NCI-H1417 treated with DMSO at 0.1 percent for 48 hours (cell line): ENCODE measurements around the gene C1orf53.
A peak's percentile ranks its signal among the peaks of the same experiment; 100 is the strongest.

Source experiments
- DNase-seq: peaks from one replicate; lab custom pipeline; 2025; lab: John Stamatoyannopoulos, UW

C1orf53 gene

DNA sequence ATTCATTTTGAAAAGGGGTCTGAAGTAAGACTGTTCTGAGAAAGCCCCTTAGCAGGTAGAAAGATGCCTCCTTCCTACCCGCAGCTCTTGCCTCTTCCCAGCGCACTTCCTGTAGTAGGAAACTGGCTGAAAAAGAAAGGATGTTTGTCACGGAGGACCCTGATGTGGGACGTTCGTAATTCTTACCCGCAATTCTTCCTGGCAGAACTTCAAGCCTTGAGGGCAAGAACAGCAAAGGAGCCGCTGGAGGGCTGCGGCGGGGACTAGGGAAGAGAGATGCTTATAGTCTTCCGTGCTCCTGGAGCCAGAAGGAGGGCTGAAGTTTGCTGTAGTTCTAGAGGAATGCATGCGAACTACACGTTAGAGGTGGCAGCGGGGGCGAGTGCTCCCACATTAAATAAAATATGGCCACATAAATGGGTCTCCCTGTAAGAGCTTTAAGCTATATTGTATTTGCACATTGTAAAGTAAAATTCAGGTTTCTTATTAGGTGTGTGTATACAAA lies 6.3 kb downstream of the C1orf53 start:
- no peak for DNase-seq

DNA sequence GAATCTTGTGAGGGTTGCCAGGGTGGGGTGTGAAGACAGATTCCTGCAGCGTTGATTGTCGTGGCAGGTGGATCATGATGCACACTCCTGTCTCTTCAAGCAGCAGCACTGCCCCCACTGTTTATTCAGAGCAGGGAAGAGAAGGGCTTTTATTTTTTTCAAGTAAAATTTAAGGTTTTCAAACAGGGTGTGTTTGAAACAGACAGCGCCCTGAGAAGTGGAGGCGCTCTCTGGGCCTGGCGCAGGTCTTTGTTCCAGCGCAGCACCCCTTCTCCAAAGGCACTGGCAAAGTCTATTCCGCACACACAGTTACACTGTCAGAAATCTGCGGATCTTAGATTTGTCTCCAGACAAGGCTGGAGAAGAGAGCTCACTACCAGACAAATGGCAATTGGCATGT lies 7.0 kb downstream of the C1orf53 start:
- no peak for DNase-seq

DNA sequence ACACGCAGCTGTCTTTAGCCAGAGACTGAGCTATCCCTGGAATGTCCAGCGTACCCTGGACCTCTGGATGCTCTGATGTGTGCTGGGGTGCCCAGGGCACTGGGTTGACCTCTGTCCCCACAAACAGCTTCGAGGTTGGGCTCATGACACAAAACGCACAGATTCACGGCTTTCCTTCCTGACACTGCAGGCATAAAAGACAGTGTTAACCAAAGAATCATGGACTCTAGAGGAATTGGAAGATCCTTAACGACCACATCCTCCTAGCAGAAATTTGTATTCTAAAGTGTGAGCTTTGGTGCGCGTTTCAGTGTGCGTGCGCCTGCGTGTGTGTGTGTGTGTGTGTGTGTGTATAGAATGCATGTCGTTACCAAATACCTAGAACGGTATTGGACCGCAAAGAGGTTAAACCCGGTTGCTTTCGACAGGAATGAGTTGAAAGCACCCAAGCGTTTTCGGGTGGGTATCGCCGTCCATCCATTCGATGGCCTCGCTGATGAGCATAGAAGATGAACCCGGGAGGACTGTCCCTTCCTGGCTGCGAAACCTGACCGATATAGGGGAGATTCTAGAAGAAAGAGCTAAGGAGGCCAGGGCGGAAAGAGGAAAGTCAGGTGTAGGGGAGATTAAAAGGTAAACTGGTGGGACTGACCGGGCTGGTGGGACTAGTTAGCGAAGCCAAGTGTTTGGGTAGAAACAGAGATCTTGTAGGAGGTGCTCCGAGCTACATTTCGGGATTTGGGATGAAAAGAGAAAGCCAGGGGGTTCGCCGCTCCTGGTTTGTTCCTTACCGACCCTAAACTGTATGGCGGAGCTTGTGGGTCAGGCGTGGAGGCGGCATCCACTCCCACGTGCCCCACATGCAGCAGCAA lies 7.9 kb downstream of the C1orf53 start:
- no peak for DNase-seq

DNA sequence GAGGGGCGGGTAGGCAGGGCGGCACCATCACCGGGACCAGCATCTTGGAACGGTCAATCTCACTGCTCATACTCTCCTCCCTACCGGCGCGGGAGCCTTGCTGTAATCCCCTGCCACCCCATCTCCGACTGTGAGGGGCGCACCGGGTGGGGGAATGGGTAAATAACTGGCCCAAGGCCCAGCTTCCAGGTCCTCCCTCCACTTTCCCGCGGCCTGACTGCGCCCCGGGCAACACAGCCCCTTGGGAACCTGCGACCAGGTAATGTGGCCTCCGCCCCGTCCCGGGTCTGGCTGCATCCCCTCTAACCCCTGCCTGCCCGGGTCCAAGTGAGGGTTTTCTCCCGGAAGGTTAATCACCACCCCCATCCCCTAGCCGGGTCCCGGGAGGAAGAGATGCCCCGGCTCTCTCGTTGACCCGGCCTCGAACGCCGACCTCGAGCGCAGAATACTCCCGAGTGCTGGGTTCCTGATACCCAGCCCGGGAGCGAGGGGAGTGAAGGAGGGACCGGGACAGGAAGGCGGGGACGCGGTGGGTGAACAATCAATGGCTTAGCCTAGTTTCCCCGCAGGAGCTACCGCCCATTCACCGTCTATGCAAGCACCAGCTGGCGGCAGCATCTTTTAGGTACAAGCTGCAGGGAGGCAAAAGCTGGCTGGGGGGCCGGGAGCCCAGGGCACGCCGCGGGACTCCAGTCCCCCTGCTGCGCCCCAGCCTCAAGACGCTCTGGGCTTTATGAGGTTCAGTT lies 8.9 kb downstream of the C1orf53 start:
- no peak for DNase-seq

DNA sequence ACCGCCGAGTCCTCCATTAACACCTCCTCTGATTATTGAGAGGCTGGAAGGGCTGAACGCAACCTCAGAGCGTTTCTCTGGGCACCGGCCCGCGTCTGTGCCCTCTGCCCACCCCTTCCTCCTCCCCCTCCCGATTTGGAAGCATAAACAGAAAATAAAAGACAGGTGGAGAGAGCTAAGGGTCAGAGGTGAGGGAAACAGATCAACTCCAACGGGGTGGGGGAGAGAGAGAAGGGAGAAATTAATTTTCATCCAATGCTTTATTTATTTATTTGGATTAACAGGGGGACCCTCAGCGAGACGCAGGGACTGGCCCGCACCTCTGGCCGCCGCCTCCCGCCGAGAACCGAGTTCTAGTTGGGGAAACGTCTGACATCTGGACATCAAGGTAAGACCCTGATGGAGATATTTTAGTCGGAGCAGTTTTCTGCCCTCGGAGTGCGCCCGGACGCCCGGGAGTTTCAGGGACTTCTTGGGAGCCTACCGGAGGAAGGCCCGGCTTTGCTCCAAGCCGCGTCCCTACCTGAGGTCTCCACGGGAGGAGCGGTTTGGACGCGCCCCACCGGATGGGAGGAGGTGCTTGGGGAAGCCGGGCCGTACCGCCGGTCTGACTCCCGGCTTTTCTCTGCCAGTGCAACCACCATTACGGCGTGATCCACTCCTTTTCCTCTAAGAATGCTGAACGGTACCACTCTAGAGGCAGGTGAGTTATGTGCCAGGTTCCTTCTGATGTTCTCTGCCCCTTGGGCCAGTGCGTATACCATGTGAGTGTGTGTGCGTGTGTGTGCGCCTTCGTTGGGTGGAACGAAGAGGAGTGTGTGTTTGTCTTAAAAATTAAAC lies 9.6 kb downstream of the C1orf53 start:
- no peak for DNase-seq

DNA sequence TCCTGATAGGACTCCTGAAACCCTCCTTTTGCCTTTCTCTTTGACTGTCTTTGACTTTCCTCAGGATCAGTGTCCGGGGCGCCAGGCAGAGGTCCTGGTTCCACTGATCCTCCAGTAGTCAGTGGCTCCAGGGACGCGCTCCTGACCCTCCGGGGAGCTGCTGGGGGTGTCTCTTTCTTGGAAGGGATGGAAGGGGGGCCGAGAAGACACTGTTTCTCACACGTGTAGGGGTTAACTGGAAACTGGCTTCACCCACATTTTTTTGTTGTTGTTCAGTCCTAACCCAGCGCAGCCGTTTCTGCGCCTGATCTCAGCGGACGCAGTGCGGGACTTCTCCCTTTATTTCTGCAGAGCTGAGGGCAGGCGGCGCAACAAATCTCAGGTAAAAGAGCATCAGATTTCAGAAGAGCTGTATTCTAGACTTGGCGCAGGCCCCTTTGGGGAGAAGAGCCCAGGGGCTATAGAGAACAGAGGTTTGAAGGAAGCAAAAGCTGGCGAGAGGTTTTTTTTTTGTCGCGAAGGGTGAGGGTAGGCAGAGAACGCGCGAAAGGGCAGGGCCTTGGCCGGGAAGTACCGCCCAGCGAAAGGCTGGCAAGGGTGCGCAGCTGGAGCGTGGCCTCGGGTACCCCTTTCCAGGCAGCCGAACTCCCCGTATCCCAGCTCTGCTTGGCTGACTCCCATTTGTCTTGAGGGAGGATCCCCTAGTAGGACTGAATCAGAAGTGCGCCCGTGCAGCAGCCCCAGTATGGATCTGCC lies 10.5 kb downstream of the C1orf53 start:
- no peak for DNase-seq

GRCh38 chr1:197913495-197914276 lies 11.3 kb downstream of the C1orf53 start:
- no peak for DNase-seq

GRCh38 chr1:197914510-197914909 lies 12.1 kb downstream of the C1orf53 start:
- DNase-seq = no peak

DNA sequence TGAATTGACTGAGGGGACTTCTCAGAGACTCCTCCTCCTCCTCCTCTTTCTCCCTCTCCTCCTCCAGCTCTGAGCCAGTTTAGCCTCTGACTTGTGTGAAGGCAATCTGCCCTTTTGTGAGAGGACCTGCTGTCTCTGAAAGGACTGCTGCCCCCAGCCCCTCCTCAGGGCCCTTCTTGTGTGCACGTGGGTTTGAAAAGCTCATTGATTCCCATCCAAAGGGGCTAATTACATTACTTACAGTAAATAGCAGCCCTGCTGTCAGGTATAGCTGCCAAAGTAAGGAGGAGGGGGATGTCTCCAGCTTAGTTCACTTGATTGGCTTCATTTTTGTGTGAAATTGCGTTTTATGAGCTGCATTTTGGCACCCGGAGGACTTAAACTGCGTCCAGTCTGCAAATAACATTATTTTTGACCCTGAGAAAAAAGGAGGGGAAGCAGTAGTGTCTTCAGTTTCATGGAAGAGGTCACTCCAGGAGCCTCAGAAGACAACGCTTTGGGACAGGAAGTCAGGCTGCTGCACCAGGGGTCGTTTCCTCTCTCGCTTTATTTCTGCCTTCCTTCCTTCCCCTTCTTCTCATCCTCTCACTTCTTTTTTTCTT lies 12.9 kb downstream of the C1orf53 start:
- DNase-seq = peak; percentile 23

DNA sequence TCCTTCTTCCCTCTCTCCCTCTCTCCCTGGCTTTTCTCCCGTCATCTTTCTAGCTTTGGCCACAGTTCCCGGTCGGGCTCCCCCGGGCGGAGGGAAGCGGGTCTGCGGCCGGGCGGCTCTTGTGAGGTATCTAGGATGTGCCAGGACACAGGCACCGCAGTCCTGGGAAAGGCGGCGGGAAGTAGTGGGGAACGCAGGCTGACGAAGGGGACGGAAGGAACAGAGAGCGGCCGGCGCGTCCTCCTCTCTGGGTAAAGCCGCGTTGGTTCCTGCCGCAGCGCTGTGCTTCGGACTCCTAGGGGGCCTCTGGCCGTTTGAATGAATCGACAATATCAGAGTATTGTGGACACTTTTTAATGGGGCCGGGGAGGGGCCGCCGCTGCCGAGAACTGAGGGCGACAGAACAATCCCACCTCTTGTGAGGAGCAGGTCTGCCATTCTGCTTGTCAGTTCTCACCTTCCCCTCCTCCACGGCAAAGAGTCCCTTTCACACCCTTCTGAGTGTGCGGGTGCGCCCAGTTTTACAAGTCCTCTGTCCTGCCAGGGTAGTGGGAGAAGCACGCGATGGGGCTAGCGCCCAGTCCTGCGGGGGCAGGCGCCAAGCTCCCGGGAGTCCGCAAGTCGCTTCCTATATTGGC lies 13.6 kb downstream of the C1orf53 start:
- DNase-seq = peak; percentile 42

DNA sequence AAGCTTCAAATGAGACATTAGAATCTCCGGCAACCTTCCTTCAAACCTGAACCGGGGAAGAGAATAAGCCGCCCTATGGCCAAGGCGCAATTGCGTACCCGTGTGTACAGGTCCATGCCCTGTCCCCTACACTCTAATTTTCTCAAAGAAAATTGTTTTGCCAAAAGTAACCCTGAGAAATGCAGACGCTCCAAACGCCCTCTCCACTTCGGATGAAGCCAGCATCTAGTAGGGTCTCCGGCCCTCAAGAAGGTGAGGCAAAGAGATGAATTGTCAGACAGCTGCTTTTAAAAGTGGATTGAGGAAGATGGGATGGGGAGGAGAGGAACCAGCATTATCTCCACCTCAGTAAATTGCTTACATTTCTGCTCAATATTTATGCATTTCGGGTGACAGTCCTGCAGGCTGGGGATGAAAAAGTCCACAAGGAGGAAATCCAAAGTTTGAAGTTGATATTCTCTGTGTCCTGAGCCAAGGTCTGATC lies 14.1 kb downstream of the C1orf53 start:
- DNase-seq = no peak

DNA sequence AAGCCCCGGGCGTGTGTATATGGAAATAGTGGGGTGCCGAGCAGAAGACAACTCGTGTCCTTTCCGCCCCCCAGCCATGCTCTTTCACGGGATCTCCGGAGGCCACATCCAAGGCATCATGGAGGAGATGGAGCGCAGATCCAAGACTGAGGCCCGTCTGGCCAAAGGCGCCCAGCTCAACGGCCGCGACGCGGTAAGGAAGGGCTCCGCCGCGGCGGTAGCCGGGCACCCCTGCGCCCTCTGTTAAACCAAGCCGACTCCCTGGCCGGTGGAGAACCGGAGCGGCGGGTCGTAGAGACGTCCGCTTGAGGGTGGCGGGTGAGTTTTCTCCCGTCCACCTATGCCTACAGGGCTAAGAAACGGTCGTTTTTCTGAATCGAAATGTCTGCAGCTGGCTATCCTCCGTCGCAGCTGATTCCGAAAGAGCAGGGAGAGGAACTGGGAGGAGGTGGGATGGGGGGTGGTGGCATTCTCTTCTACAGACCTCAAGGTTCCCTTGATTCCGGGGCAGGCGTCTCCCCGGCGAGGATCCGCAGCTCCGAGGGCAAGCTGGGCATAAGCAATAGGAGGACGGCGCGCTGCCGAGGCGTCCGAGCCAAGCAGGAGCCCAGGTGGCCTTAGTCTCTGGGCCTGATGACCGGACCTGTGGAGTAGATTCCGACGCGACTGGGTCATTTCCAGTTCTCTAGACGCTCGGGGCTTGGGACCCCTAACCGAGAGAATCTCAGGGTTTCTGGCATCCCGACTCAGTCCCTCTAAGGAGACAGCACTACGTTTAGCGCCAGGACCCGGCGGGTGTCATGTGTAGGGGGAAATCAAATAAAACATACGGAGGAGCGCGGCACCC lies 15.6 kb downstream of the C1orf53 start:
- no peak for DNase-seq

DNA sequence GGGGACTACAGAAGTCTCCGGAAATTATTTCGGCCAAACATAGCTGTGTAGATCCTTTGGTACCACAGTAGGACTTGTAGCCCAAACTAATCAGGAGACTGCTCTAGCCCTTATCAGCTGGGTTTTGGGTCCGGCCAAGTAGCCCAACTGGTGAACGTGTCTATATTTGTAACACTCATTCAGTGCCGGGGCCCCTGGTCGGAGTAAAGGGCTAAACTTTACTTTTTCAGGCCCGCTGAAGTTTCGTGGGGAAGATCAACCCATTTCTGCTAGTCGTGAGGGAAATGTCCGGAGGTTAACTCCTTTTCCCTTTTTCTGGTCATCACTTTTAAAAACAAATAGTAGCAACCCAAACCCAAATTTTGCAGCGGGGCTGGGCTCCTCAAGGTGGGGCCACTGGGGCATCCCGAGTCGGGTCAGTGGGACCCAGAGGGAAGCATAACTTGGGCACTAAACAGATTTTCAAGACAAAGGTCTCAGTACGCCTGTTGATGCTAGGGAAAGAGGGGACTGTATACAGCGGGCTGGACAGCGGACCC lies 16.4 kb downstream of the C1orf53 start:
- DNase-seq = no peak

GRCh38 chr1:197919346-197920066 lies 17.1 kb downstream of the C1orf53 start:
- no peak for DNase-seq

GRCh38 chr1:197920067-197920396 lies 17.6 kb downstream of the C1orf53 start:
- DNase-seq = no peak

DNA sequence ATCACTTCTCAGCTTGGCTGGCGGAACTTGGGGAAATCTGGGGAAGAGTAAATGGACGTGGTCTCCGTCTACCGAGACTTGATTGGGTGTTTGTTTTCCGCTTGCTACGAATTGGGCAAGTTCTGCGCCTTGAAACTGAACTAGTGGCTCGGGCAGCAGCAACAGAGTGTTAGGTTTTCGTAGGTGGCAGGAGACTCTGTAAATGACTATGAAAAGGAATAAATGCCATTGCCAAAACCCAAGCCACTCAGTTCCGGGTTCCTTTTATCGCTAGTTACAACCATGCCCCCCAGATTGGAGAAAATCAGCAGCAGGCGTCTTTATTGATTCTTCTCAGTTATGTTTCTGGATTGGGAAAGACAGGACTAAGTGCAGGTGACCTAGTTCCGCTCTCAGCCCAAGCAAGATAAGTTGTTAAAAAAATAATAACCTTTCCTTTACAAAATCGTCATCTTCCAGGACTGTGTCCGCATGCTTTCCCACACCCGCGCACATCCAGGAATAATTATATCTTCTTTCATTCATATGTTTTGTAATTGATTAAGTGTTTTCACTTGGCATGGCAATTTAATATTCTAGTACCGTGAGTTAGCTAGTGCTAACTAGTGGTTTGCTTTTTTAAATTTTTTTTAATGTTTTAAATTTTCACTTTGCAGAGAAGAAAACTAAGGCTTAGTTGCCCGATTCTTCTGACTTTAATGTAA lies 18.1 kb downstream of the C1orf53 start:
- no peak for DNase-seq
